Neural cell (in vitro differentiated cells): ENCODE results near the gene PSEN1. TPM values are rescaled to one million over a fixed set of nuclear protein-coding genes. Genes with fewer than 3 reads are reported as not detected.

Experiments
- H2AFZ ChIP-seq: fragments of 200-600, 300-800 bp; sonication (generic), shearing (Covaris generic); 2 replicates; pipeline ENCODE4 v1.6.0; 2014; ENCODE audit warnings: low read depth, mild to moderate bottlenecking, antibody characterized with exemption, low read length, moderate library complexity
- H3F3A ChIP-seq: fragments of 200-600 bp; shearing (Covaris generic); 2 replicates; pipeline ENCODE4 v1.6.1; 2016; ENCODE audit warnings: mild to moderate bottlenecking, moderate library complexity, mixed read lengths, antibody characterized with exemption, low read length; ENCODE audit not compliant: insufficient read depth, poor library complexity, severe bottlenecking
- H3K27ac ChIP-seq: fragments of 200-600, 300-800 bp; sonication (generic), shearing (Covaris generic); 2 replicates; pipeline ENCODE4 v1.5.1; 2014; ENCODE audit warnings: mild to moderate bottlenecking, low read length, moderate library complexity
- H3K27me3 ChIP-seq: fragments of 300-800, 200-600 bp; sonication (generic), shearing (Covaris generic); 2 replicates; pipeline ENCODE4 v1.6.0; 2014; ENCODE audit warnings: mild to moderate bottlenecking, low read depth, low read length, moderate library complexity; ENCODE audit not compliant: insufficient read depth
- H3K36me3 ChIP-seq: fragments of 300-800, 200-600 bp; sonication (generic), shearing (Covaris generic); 2 replicates; pipeline ENCODE4 v1.5.1; 2014; ENCODE audit warnings: mild to moderate bottlenecking, antibody characterized with exemption, low read length, moderate library complexity; ENCODE audit not compliant: insufficient read depth
- H3K4me2 ChIP-seq: fragments of 300-800, 200-600 bp; sonication (generic), shearing (Covaris generic); 2 replicates; pipeline ENCODE4 v1.6.0; 2014; ENCODE audit warnings: mild to moderate bottlenecking, low read length
- H3K4me3 ChIP-seq: fragments of 300-800, 200-600 bp; sonication (generic), shearing (Covaris generic); 2 replicates; pipeline ENCODE4 v1.5.1; 2014; ENCODE audit warnings: mild to moderate bottlenecking, low read length, moderate library complexity
- H3K79me2 ChIP-seq: fragments of 200-600 bp; shearing (Covaris generic); replicated peaks from 2 replicates; pipeline ENCODE4 v1.6.0; 2014; ENCODE audit warnings: mild to moderate bottlenecking, low read length, moderate library complexity; ENCODE audit not compliant: insufficient read depth
- H3K9ac ChIP-seq: fragments of 300-800, 200-600 bp; sonication (generic), shearing (Covaris generic); 2 replicates; pipeline ENCODE4 v1.6.1; 2016; ENCODE audit warnings: mild to moderate bottlenecking, low read length, mixed read lengths
- H3K9me2 ChIP-seq: fragments of 200-600 bp; shearing (Covaris generic); 2 replicates; pipeline ENCODE4 v1.6.1; 2016; ENCODE audit warnings: mild to moderate bottlenecking, low read length, mixed read lengths; ENCODE audit not compliant: insufficient read depth
- H3K9me3 ChIP-seq: fragments of 200-600, 300-800 bp; sonication (generic), shearing (Covaris generic); 2 replicates; pipeline ENCODE4 v1.6.1; 2016; ENCODE audit warnings: mild to moderate bottlenecking, mixed run types, low read length, moderate library complexity, mixed read lengths
- H4K20me1 ChIP-seq: fragments of 200-600 bp; shearing (Covaris generic); 2 replicates; pipeline ENCODE4 v1.6.1; 2016; ENCODE audit warnings: mild to moderate bottlenecking, mixed run types; ENCODE audit not compliant: insufficient read depth
- EP300 ChIP-seq: fragments of 450-650 bp; conservative IDR thresholded peaks from 2 replicates; pipeline ENCODE4 v1.6.1; 2014; ENCODE audit warnings: antibody characterized with exemption, mild to moderate bottlenecking, moderate library complexity; ENCODE audit not compliant: poor library complexity, severe bottlenecking
- EZH2 ChIP-seq: fragments of 200-600, 300-800 bp; shearing (Covaris generic), sonication (generic); IDR thresholded peaks from 2 replicates; pipeline ENCODE4 v1.6.1; 2014; ENCODE audit warnings: antibody characterized with exemption, low read length, borderline replicate concordance, mild to moderate bottlenecking; ENCODE audit not compliant: insufficient read depth, poor library complexity, severe bottlenecking
- MXI1 ChIP-seq: fragments of 450-650 bp; conservative IDR thresholded peaks from 2 replicates; pipeline ENCODE4 v1.6.1; 2014; ENCODE audit warnings: antibody characterized with exemption, mild to moderate bottlenecking; ENCODE audit not compliant: poor library complexity, severe bottlenecking
- POLR2AphosphoS5 ChIP-seq: IDR thresholded peaks from 2 replicates; pipeline ENCODE4 v1.6.1; 2012
- RAD21 ChIP-seq: fragments of 450-650 bp; conservative IDR thresholded peaks from 2 replicates; pipeline ENCODE4 v1.6.1; 2014; ENCODE audit warnings: antibody characterized with exemption, mild to moderate bottlenecking, moderate library complexity
- SMC3 ChIP-seq: fragments of 450-650 bp; conservative IDR thresholded peaks from 2 replicates; pipeline ENCODE4 v1.6.1; 2014; ENCODE audit warnings: antibody characterized with exemption, mild to moderate bottlenecking, moderate library complexity; ENCODE audit not compliant: poor library complexity
- TAF1 ChIP-seq: IDR thresholded peaks from 2 replicates; pipeline ENCODE4 v1.6.1; 2012; ENCODE audit warnings: low read depth
- polyA plus RNA-seq: library from polyadenylated mRNA; depleted of rRNA; stranded (reverse); fragments of >200 nt; gene quantifications from 2 replicates; pipeline ENCODE4 v1.2.3, GENCODE V29; 2014
- TF ChIP-seq, protein P1 (sequence below): IDR thresholded peaks from 2 replicates; pipeline ENCODE4 v1.6.1; 2012; ENCODE audit warnings: borderline replicate concordance
- TF ChIP-seq, protein P2 (sequence below): fragments of 450-650 bp; IDR thresholded peaks from 2 replicates; pipeline ENCODE4 v1.5.1; 2014; ENCODE audit warnings: antibody characterized with exemption, mild to moderate bottlenecking, moderate library complexity; ENCODE audit not compliant: poor library complexity, severe bottlenecking

Gene PSEN1
- polyA plus RNA-seq, 1 donor from 2014 or later = 40.3 TPM

DNA sequence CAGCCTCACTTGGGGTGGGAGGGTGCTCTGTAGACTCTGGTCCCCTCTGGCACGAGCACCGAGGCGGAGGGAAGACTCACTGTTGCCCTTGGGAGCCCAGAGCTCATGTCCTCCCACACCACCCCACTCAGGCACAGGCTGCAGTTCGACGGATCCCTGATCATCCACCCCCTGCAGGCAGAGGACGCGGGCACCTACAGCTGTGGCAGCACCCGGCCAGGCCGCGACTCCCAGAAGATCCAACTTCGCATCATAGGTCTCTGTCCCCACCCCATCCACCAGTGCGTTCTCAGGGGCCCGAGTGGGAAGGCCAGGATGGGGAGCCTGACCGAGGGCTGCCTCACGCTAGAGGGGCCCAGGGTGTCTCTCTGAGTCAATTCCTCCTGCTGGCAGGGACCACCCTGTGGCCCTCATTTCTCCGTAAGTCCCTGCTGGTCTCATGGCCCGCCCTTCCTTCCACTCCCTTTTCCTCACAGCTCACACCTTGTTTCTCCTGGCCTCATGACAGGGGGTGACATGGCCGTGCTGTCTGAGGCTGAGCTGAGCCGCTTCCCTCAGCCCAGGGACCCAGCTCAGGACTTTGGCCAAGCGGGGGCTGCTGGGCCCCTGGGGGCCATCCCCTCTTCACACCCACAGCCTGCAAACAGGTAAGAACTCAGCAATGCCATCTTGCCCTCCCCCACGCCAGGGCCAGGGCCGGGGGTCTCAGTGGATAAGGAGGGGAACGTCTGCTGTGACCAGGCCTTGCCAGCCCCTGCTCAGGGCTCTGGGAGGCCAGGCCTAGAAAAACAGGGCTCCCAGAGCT is 128.0 kb downstream of the PSEN1 start:
- no peak for TF ChIP-seq RAD21
- TF ChIP-seq SMC3 = no peak
- TF ChIP-seq EZH2 = no peak
- no peak for TF ChIP-seq TAF1
- TF ChIP-seq MXI1 = no peak
- TF ChIP-seq, protein P1, sequence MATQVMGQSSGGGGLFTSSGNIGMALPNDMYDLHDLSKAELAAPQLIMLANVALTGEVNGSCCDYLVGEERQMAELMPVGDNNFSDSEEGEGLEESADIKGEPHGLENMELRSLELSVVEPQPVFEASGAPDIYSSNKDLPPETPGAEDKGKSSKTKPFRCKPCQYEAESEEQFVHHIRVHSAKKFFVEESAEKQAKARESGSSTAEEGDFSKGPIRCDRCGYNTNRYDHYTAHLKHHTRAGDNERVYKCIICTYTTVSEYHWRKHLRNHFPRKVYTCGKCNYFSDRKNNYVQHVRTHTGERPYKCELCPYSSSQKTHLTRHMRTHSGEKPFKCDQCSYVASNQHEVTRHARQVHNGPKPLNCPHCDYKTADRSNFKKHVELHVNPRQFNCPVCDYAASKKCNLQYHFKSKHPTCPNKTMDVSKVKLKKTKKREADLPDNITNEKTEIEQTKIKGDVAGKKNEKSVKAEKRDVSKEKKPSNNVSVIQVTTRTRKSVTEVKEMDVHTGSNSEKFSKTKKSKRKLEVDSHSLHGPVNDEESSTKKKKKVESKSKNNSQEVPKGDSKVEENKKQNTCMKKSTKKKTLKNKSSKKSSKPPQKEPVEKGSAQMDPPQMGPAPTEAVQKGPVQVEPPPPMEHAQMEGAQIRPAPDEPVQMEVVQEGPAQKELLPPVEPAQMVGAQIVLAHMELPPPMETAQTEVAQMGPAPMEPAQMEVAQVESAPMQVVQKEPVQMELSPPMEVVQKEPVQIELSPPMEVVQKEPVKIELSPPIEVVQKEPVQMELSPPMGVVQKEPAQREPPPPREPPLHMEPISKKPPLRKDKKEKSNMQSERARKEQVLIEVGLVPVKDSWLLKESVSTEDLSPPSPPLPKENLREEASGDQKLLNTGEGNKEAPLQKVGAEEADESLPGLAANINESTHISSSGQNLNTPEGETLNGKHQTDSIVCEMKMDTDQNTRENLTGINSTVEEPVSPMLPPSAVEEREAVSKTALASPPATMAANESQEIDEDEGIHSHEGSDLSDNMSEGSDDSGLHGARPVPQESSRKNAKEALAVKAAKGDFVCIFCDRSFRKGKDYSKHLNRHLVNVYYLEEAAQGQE = no peak
- TF ChIP-seq, protein P2, sequence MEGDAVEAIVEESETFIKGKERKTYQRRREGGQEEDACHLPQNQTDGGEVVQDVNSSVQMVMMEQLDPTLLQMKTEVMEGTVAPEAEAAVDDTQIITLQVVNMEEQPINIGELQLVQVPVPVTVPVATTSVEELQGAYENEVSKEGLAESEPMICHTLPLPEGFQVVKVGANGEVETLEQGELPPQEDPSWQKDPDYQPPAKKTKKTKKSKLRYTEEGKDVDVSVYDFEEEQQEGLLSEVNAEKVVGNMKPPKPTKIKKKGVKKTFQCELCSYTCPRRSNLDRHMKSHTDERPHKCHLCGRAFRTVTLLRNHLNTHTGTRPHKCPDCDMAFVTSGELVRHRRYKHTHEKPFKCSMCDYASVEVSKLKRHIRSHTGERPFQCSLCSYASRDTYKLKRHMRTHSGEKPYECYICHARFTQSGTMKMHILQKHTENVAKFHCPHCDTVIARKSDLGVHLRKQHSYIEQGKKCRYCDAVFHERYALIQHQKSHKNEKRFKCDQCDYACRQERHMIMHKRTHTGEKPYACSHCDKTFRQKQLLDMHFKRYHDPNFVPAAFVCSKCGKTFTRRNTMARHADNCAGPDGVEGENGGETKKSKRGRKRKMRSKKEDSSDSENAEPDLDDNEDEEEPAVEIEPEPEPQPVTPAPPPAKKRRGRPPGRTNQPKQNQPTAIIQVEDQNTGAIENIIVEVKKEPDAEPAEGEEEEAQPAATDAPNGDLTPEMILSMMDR = no peak
- no peak for TF ChIP-seq EP300
- no peak for TF ChIP-seq POLR2AphosphoS5
- no peaks in the 10 kb centered on the region for H3K36me3 ChIP-seq
- H3K4me3 ChIP-seq = no peak overlapping the region
- no peaks in the 10 kb centered on the region for H4K20me1 ChIP-seq
- no peaks in the 10 kb centered on the region for H3F3A ChIP-seq
- H3K27ac ChIP-seq = no peak overlapping the region
- H3K4me2 ChIP-seq = no peak overlapping the region
- H3K9ac ChIP-seq = no peak overlapping the region
- H3K27me3 ChIP-seq = no peaks in the 10 kb centered on the region
- H3K9me2 ChIP-seq = no peaks in the 10 kb centered on the region
- H2AFZ ChIP-seq = no peak overlapping the region
- H3K9me3 ChIP-seq = no peaks in the 10 kb centered on the region
- no peaks in the 10 kb centered on the region for H3K79me2 ChIP-seq

GRCh38 chr14:73264885-73265720 is 128.8 kb downstream of the PSEN1 start:
- Histone ChIP-seq H3K27me3 (no peaks in the 10 kb centered on the region), H3K4me3 (no peak overlapping the region), H3K27ac (no peak overlapping the region), H3K79me2 (no peaks in the 10 kb centered on the region), H2AFZ (no peak overlapping the region), H3K4me2 (no peak overlapping the region), H3K9me2 (no peaks in the 10 kb centered on the region), H3K9ac (no peak overlapping the region), H3K36me3 (no peaks in the 10 kb centered on the region), H3K9me3 (no peaks in the 10 kb centered on the region), H4K20me1 (no peaks in the 10 kb centered on the region), H3F3A (no peaks in the 10 kb centered on the region)
- TF ChIP-seq EZH2 (no peak), POLR2AphosphoS5 (no peak)
